B cell (primary cell): ENCODE measurements around the gene PEAK1. TPM values are rescaled to one million over a fixed set of nuclear protein-coding genes. Genes with fewer than 3 reads are reported as not detected.
A peak's percentile ranks its signal among the peaks of the same experiment; 100 is the strongest.
"Not testable (repeated sequence)": the region's sequence is repeated elsewhere in the genome, so short reads cannot be mapped to it uniquely, and the experiment has no call there.

Experiments used
- ATAC-seq: fragments of 200-7000 bp; cut with Tn5 transposase; one replicate; pipeline ENCODE4 v1.10.0; 2021; ENCODE audit warnings: low read depth, mild to moderate bottlenecking, moderate number of reproducible peaks, moderate library complexity
- CTCF ChIA-PET: fragments of 350-600 bp; sonication (Branson Sonifier 250); formaldehyde crosslinking; loops from one replicate; lab custom pipeline; 2021; ENCODE audit warnings: antibody characterized with exemption, inconsistent platforms; lab: Charles Lee
- POLR2A ChIA-PET: fragments of 350-600 bp; sonication (Branson Sonifier 250); formaldehyde crosslinking; loops from one replicate; lab custom pipeline; 2021; ENCODE audit warnings: antibody characterized with exemption; lab: Charles Lee
- DNase-seq: peaks from one replicate; pipeline ENCODE4 v3.0.0; 2013
- H2AFZ ChIP-seq: 2 replicates; pipeline ENCODE4 v1.6.1; 2012; ENCODE audit warnings: mild to moderate bottlenecking, low read depth, low read length; ENCODE audit not compliant: insufficient read depth, poor library complexity, severe bottlenecking
- H3K27ac ChIP-seq, 2 donors: 1 replicate in 1 of 2; 2 replicates in 1 of 2; pipeline ENCODE4 v1.5.1; 2012 to 2013; ENCODE audit warnings: low read length in 2 of 2, mild to moderate bottlenecking in 2 of 2, moderate library complexity in 1 of 2
- H3K27me3 ChIP-seq, 4 experiments: fragments of 200-600 bp in 1 of 4; sonication (generic) in 1 of 4; replicated peaks in 1 of 4; 1 replicate in 2 of 4; 2 replicates in 2 of 4; pipeline versions ENCODE4 v1.6.1 to v1.7.0; 2013 to 2016; ENCODE audit warnings: low read length in 3 of 4, mild to moderate bottlenecking in 2 of 4, mixed read lengths in 1 of 4, moderate library complexity in 1 of 4; ENCODE audit not compliant: insufficient read depth in 4 of 4, control insufficient read depth in 3 of 4; ENCODE audit errors: control extremely low read depth in 1 of 4
- H3K36me3 ChIP-seq, 2 experiments: replicated peaks in 1 of 2; 1 replicate in 1 of 2; 2 replicates in 1 of 2; pipeline versions ENCODE4 v1.6.1 to v1.7.1; 2013; ENCODE audit warnings: low read length in 1 of 2; ENCODE audit not compliant: insufficient read depth in 2 of 2, control insufficient read depth in 1 of 2; ENCODE audit errors: control extremely low read depth in 1 of 2, extremely low read depth in 1 of 2
- H3K4me1 ChIP-seq, 2 donors: fragments of 200-600 bp in 1 of 2; sonication (generic) in 1 of 2; 1 replicate in 1 of 2; 2 replicates in 1 of 2; pipeline versions ENCODE4 v1.5.1 to v1.6.1; 2013 to 2017; ENCODE audit warnings: low read length in 2 of 2; ENCODE audit not compliant: control insufficient read depth in 2 of 2, insufficient read depth in 2 of 2
- H3K4me2 ChIP-seq: replicated peaks from 2 replicates; pipeline ENCODE3; 2012; ENCODE audit warnings: mild to moderate bottlenecking, low read depth, low read length; ENCODE audit not compliant: poor library complexity, severe bottlenecking
- H3K4me3 ChIP-seq, 5 experiments: fragments of 200-600 bp in 1 of 5; sonication (generic) in 1 of 5; 1 replicate in 3 of 5; 2 replicates in 2 of 5; pipeline versions ENCODE4 v1.5.1 to v1.7.0; 2011 to 2016; ENCODE audit warnings: low read length in 4 of 5, mild to moderate bottlenecking in 4 of 5, low read depth in 2 of 5, control low read depth in 1 of 5, moderate library complexity in 1 of 5; ENCODE audit not compliant: insufficient read depth in 1 of 5; ENCODE audit errors: control extremely low read depth in 1 of 5, extremely low read depth in 1 of 5
- H3K79me2 ChIP-seq: fragments of 200-600 bp; sonication (generic); one replicate; pipeline ENCODE4 v1.6.0; 2016; ENCODE audit warnings: low read length; ENCODE audit not compliant: control insufficient read depth, insufficient read depth
- H3K9ac ChIP-seq: fragments of 200-600 bp; sonication (generic); 2 replicates; pipeline ENCODE4 v1.6.1; 2017; ENCODE audit warnings: mild to moderate bottlenecking, low read length, moderate library complexity
- H3K9me3 ChIP-seq, 3 donors: one replicate each; pipeline versions ENCODE4 v1.6.1 to v1.7.1; 2013; ENCODE audit warnings: low read length in 2 of 3; ENCODE audit not compliant: control insufficient read depth in 2 of 3, insufficient read depth in 1 of 3; ENCODE audit errors: control extremely low read depth in 1 of 3
- H4K20me1 ChIP-seq: 2 replicates; pipeline ENCODE4 v1.6.0; 2012; ENCODE audit warnings: mild to moderate bottlenecking, low read length; ENCODE audit not compliant: insufficient read depth, control insufficient read depth, poor library complexity, severe bottlenecking
- H3K27ac Mint-ChIP-seq: one replicate; pipeline ENCODE4 v1.8.0; 2021; ENCODE audit warnings: mixed read lengths
- H3K27me3 Mint-ChIP-seq: one replicate; pipeline ENCODE4 v1.8.0; 2021; ENCODE audit warnings: mixed read lengths
- H3K4me1 Mint-ChIP-seq: one replicate; pipeline ENCODE4 v1.8.0; 2021; ENCODE audit warnings: mixed read lengths
- H3K4me3 Mint-ChIP-seq: one replicate; pipeline ENCODE4 v1.8.0; 2021; ENCODE audit warnings: mixed read lengths
- H3K9me3 Mint-ChIP-seq: one replicate; pipeline ENCODE4 v1.8.0; 2022; ENCODE audit warnings: mixed read lengths; ENCODE audit not compliant: insufficient read depth
- CTCF ChIP-seq: fragments of 200-600 bp; IDR thresholded peaks from one replicate; pipeline ENCODE4 v1.8.0; 2022; ENCODE audit warnings: antibody characterized with exemption, mild to moderate bottlenecking
- EZH2 ChIP-seq: IDR thresholded peaks from 2 replicates; pipeline ENCODE4 v1.6.1; 2012; ENCODE audit warnings: borderline replicate concordance, low read depth, mild to moderate bottlenecking, moderate library complexity, low read length; ENCODE audit not compliant: insufficient read depth, poor library complexity, severe bottlenecking
- WGBS: methylation state at CpG from one replicate; pipeline ENCODE4 v1.1.5; 2013; ENCODE audit warnings: missing lambda C conversion rate; ENCODE audit not compliant: insufficient coverage; 5-methylcytosine and 5-hydroxymethylcytosine counted together
- intact Hi-C: fragments of 100-400 bp; cut with micrococcal nuclease; formaldehyde crosslinking; loops from one replicate; pipeline ENCODE4 v1.10.0; 2022
- polyA plus RNA-seq: library from polyadenylated mRNA; depleted of rRNA; stranded (reverse); fragments of >200 nt; gene quantifications from 2 replicates; pipeline ENCODE4 v1.2.3, GENCODE V29; 2012
- total RNA-seq, 2 donors: library from RNA; stranded (reverse); fragments of 120-200 nt in 1 of 2; gene quantifications; 1 replicate in 1 of 2; 2 replicates in 1 of 2; pipeline versions ENCODE4 v1.2.3 to v1.2.4, GENCODE V29; 2013 to 2022

Gene PEAK1
- total and polyA plus RNA-seq, 2 donors (not counting 1 experiment from before 2014, with no cell fraction given): 13.4 to 38.0 TPM

GRCh38 chr15:77185242-77185785 is 234.6 kb downstream of the PEAK1 start:
- POLR2A ChIA-PET: no interaction called here
- CTCF ChIA-PET: interaction anchor here (4.4 to 14.0 kb wide), 3 partner anchors 65 to 357 kb away, joined by 38 to 252 read pairs (median 158); no protein-coding TSS in a partner anchor
- Mint-ChIP-seq H3K27me3 (no peaks in the 10 kb centered on the region), H3K9me3 (no peaks in the 10 kb centered on the region), H3K4me3 (no peak overlapping the region), H3K27ac (peak overlapping the region; percentile 21), H3K4me1 (peaks cover 79% of the 10 kb centered on the region)
- Histone ChIP-seq H3K4me3 (no peak overlapping the region), H3K9ac (no peak overlapping the region), H2AFZ (no peak overlapping the region), H4K20me1 (no peaks in the 10 kb centered on the region), H3K27ac (peak overlapping the region; percentile 15 to 53), H3K4me2 (peak overlapping the region; percentile 58), H3K9me3 (no peaks in the 10 kb centered on the region), H3K27me3 (no peaks in the 10 kb centered on the region), H3K79me2 (peaks cover 11% of the 10 kb centered on the region), H3K4me1 (peaks cover 89% of the 10 kb centered on the region in 2 donors), H3K36me3 (no peaks in the 10 kb centered on the region)
- WGBS: 42% methylated on average over 1 of the region's 2 CpGs
- TF ChIP-seq CTCF (no peak), EZH2 (no peak)
- DNase-seq (no peak), ATAC-seq (no peak)
- intact Hi-C loops: loop anchor here (5.0 kb wide), 3 partner anchors 103 to 892 kb away; partner anchors contain the start of genes HMG20A, PEAK1 and TBC1D2B

- H3K4me2 ChIP-seq, H2AFZ ChIP-seq, POLR2A ChIA-PET, H4K20me1 ChIP-seq, H3K36me3 ChIP-seq, H3K27ac ChIP-seq, H3K9me3 ChIP-seq, ATAC-seq, H3K4me3 ChIP-seq, H3K4me3 Mint-ChIP-seq, H3K27me3 ChIP-seq, DNase-seq, H3K9me3 Mint-ChIP-seq, H3K9ac ChIP-seq, H3K27me3 Mint-ChIP-seq, H3K27ac Mint-ChIP-seq: not testable (repeated sequence)
- Histone ChIP-seq H3K79me2 (peaks cover 11% of the 10 kb centered on the region), H3K4me1 (peaks cover 92 to 94% of the 10 kb centered on the region in 2 donors)
- H3K4me1 Mint-ChIP-seq: peaks cover 81% of the 10 kb centered on the region
- WGBS: 100% methylated on average over 3 of the region's 4 CpGs
- intact Hi-C loops: loop anchor here (5.0 kb wide), 1 partner anchor 252 kb away; the partner anchor contains the start of gene RCN2
- CTCF ChIA-PET: interaction anchor here (4.4 to 14.0 kb wide), 3 partner anchors 64 to 358 kb away, joined by 38 to 252 read pairs (median 158); no protein-coding TSS in a partner anchor
Observed at GRCh38 chr15:77184352-77184751, 235.6 kb downstream of the PEAK1 start.
